ENCODE measurements around the gene SDC3. TPM values are rescaled to one million over a fixed set of nuclear protein-coding genes. Genes with fewer than 3 reads are reported as not detected.

The SDC3 gene
- total RNA-seq, 1 experiment from 2014 or later: 33.7 TPM

GRCh38 chr1:30855686-30856259 is 52.8 kb downstream of the SDC3 start:
- no peak overlapping the region for H3K27ac ChIP-seq
- DNase-seq: no peak
- H3K4me3 ChIP-seq: no peak overlapping the region
- H3K4me2 ChIP-seq: no peak overlapping the region
- CTCF ChIA-PET: no interaction called here
- no peaks in the 10 kb centered on the region for H3K27me3 ChIP-seq (ENCODE audit: insufficient read depth, low read depth)
- no peaks in the 10 kb centered on the region for H4K20me1 ChIP-seq (ENCODE audit: insufficient read depth)
- H3F3A ChIP-seq (ENCODE audit: insufficient read depth, low read depth): no peaks in the 10 kb centered on the region
- TF ChIP-seq EZH2 (IDR thresholded peaks at IDR 0.05; ENCODE audit: low read depth) (no peak), CTCF (conservative IDR thresholded peaks at IDR 0.05) (no peak)
- H3K9me3 ChIP-seq (ENCODE audit: insufficient read depth, low read depth): no peaks in the 10 kb centered on the region
- BruUV-seq (replicated peaks): no TSS peak
- H3K4me1 ChIP-seq (replicated peaks; ENCODE audit: insufficient read depth): no peaks in the 10 kb centered on the region
- H2AFZ ChIP-seq: no peak overlapping the region
- POLR2A ChIA-PET (ENCODE audit: unreplicated experiment): no interaction called here
- intact Hi-C loops (cut with micrococcal nuclease; ENCODE audit: unreplicated experiment): no loop called here
- H3K36me3 ChIP-seq (ENCODE audit: low read depth): no peaks in the 10 kb centered on the region
- no peaks in the 10 kb centered on the region for H3K9me2 ChIP-seq (ENCODE audit: insufficient read depth)
- no peaks in the 10 kb centered on the region for H3K79me2 ChIP-seq (ENCODE audit: low read depth)

GRCh38 chr1:30853350-30853749 is 55.2 kb downstream of the SDC3 start:
- no peaks in the 10 kb centered on the region for H3K27me3 ChIP-seq (ENCODE audit: insufficient read depth, low read depth)
- no peaks in the 10 kb centered on the region for H3K79me2 ChIP-seq (ENCODE audit: low read depth)
- H3K4me3 ChIP-seq: no peak overlapping the region
- BruUV-seq (replicated peaks): no TSS peak
- no peaks in the 10 kb centered on the region for H3K36me3 ChIP-seq (ENCODE audit: low read depth)
- no peak for DNase-seq
- H3K4me1 ChIP-seq (replicated peaks; ENCODE audit: insufficient read depth): no peaks in the 10 kb centered on the region
- TF ChIP-seq CTCF (conservative IDR thresholded peaks at IDR 0.05) (no peak), EZH2 (IDR thresholded peaks at IDR 0.05; ENCODE audit: low read depth) (no peak)
- H3K9me3 ChIP-seq (ENCODE audit: insufficient read depth, low read depth): no peaks in the 10 kb centered on the region
- intact Hi-C loops (cut with micrococcal nuclease; ENCODE audit: unreplicated experiment): no loop called here
- H3K9me2 ChIP-seq (ENCODE audit: insufficient read depth): no peaks in the 10 kb centered on the region
- no peaks in the 10 kb centered on the region for H3F3A ChIP-seq (ENCODE audit: insufficient read depth, low read depth)
- no peak overlapping the region for H2AFZ ChIP-seq
- no peak overlapping the region for H3K27ac ChIP-seq
- ChIA-PET POLR2A (ENCODE audit: unreplicated experiment) (no interaction called here), CTCF (no interaction called here)
- no peak overlapping the region for H3K4me2 ChIP-seq
- no peaks in the 10 kb centered on the region for H4K20me1 ChIP-seq (ENCODE audit: insufficient read depth)

- no peaks in the 10 kb centered on the region for H3K9me3 ChIP-seq (ENCODE audit: insufficient read depth, low read depth)
- H2AFZ ChIP-seq: no peak overlapping the region
- H3K4me2 ChIP-seq: no peak overlapping the region
- CTCF ChIA-PET: no interaction called here
- TF ChIP-seq CTCF (conservative IDR thresholded peaks at IDR 0.05) (no peak), EZH2 (IDR thresholded peaks at IDR 0.05; ENCODE audit: low read depth) (no peak)
- 0 out of 2 replicates have a peak, but pooled peaks cover 3% of the 10 kb centered on the region for H3K27me3 ChIP-seq (ENCODE audit: insufficient read depth, low read depth)
- no peaks in the 10 kb centered on the region for H3F3A ChIP-seq (ENCODE audit: insufficient read depth, low read depth)
- DNase-seq: no peak
- no peak overlapping the region for H3K4me3 ChIP-seq
- no peaks in the 10 kb centered on the region for H4K20me1 ChIP-seq (ENCODE audit: insufficient read depth)
- intact Hi-C loops (cut with micrococcal nuclease; ENCODE audit: unreplicated experiment): no loop called here
- H3K79me2 ChIP-seq (ENCODE audit: low read depth): no peaks in the 10 kb centered on the region
- no peaks in the 10 kb centered on the region for H3K36me3 ChIP-seq (ENCODE audit: low read depth)
- H3K9me2 ChIP-seq (ENCODE audit: insufficient read depth): no peaks in the 10 kb centered on the region
- no peaks in the 10 kb centered on the region for H3K4me1 ChIP-seq (replicated peaks; ENCODE audit: insufficient read depth)
- POLR2A ChIA-PET (ENCODE audit: unreplicated experiment): no interaction called here
- no TSS peak for BruUV-seq (replicated peaks)
- no peak overlapping the region for H3K27ac ChIP-seq
Measured at GRCh38 chr1:30852026-30852425, 56.5 kb downstream of the SDC3 start.

Data from PC-9 (cell line).